Endothelial cell of umbilical vein (primary cell): Measurements from ENCODE around the gene HMG20B. TPM values are rescaled to one million over a fixed set of nuclear protein-coding genes. Genes with fewer than 3 reads are reported as not detected.
"Not testable (repeated sequence)": the region's sequence is repeated elsewhere in the genome, so short reads cannot be mapped to it uniquely, and the experiment has no call there.

Experiments used
- BruUV-seq: library from RNA; stranded (reverse); fragments of 400-500 nt; replicated peaks from 2 replicates; lab custom pipeline; 2021; lab: Mats Ljungman, UMichigan
- CTCF ChIA-PET: fragments of 300-600, 350-600 bp; sonication (Branson Sonifier 250); formaldehyde crosslinking; loops from one replicate; lab custom pipeline; 2021; ENCODE audit warnings: antibody characterized with exemption, inconsistent platforms; lab: Charles Lee
- POLR2A ChIA-PET: fragments of 300-600, 350-600 bp; sonication (Branson Sonifier 250); formaldehyde crosslinking; loops from one replicate; lab custom pipeline; 2021; ENCODE audit warnings: antibody characterized with exemption, inconsistent platforms; lab: Charles Lee
- DNase-seq: peaks from one replicate; pipeline ENCODE4 v3.0.0-alpha.2; 2011; ENCODE audit warnings: low read depth, low spot score
- FAIRE-seq: peaks from 2 replicates; lab custom pipeline; 2011; peaks lifted over from hg19 to GRCh38; lab: Jason Lieb, UNC
- H2AFZ ChIP-seq: 2 replicates; pipeline ENCODE4 v1.6.0; 2012; ENCODE audit warnings: low read depth, low read length, control low read depth, inconsistent platforms
- H3K27ac ChIP-seq: 2 replicates; pipeline ENCODE4 v1.5.1; 2011; ENCODE audit warnings: low read depth, mild to moderate bottlenecking, control low read depth, low read length, moderate library complexity; ENCODE audit not compliant: insufficient read depth
- H3K27me3 ChIP-seq, 2 experiments: 2 replicates each; pipeline versions ENCODE4 v1.6.0 to v1.6.1; 2011; ENCODE audit warnings: low read length in 2 of 2, mixed read lengths in 1 of 2; ENCODE audit not compliant: control insufficient read depth in 2 of 2, insufficient read depth in 2 of 2
- H3K36me3 ChIP-seq, 2 experiments: 2 replicates in 1 of 2; 3 replicates in 1 of 2; pipeline ENCODE4 v1.5.1; 2011; ENCODE audit warnings: low read length in 2 of 2, mild to moderate bottlenecking in 1 of 2, moderate library complexity in 1 of 2; ENCODE audit not compliant: control insufficient read depth in 2 of 2, insufficient read depth in 2 of 2; ENCODE audit errors: extremely low read depth in 1 of 2
- H3K4me1 ChIP-seq: 3 replicates; pipeline ENCODE4 v1.5.1; 2011; ENCODE audit warnings: mild to moderate bottlenecking, low read length; ENCODE audit not compliant: control insufficient read depth, insufficient read depth; ENCODE audit errors: extremely low read depth
- H3K4me2 ChIP-seq: 2 replicates; pipeline ENCODE4 v1.6.1; 2011; ENCODE audit warnings: low read length, control low read depth, mixed read lengths; ENCODE audit not compliant: insufficient read depth
- H3K4me3 ChIP-seq, 3 experiments: fragments of 200-600 bp in 1 of 3; sonication (generic), shearing (Covaris generic) in 1 of 3; replicated peaks in 1 of 3; 2 replicates each; pipeline ENCODE4 v1.5.1; 2011 to 2016; ENCODE audit warnings: control low read depth in 3 of 3, low read length in 3 of 3, mild to moderate bottlenecking in 2 of 3, inconsistent platforms in 1 of 3, low read depth in 1 of 3, moderate library complexity in 1 of 3; ENCODE audit not compliant: insufficient read depth in 1 of 3
- H3K79me2 ChIP-seq: 2 replicates; pipeline ENCODE4 v1.6.0; 2012; ENCODE audit warnings: low read length, inconsistent platforms; ENCODE audit not compliant: control insufficient read depth, insufficient read depth
- H3K9ac ChIP-seq: replicated peaks from 2 replicates; pipeline ENCODE3; 2011; ENCODE audit warnings: low read length, control low read depth; ENCODE audit not compliant: insufficient read depth; ENCODE audit errors: extremely low read depth
- H3K9me1 ChIP-seq: replicated peaks from 3 replicates; pipeline ENCODE4 v1.6.0; 2011; ENCODE audit warnings: mild to moderate bottlenecking, low read length; ENCODE audit not compliant: control insufficient read depth, insufficient read depth; ENCODE audit errors: extremely low read depth
- H3K9me3 ChIP-seq: replicated peaks from 2 replicates; pipeline ENCODE4 v1.5.1; 2012; ENCODE audit warnings: low read length, inconsistent platforms; ENCODE audit not compliant: control insufficient read depth, insufficient read depth
- H4K20me1 ChIP-seq: replicated peaks from 2 replicates; pipeline ENCODE3; 2011; ENCODE audit warnings: mild to moderate bottlenecking, low read length; ENCODE audit not compliant: control insufficient read depth, insufficient read depth; ENCODE audit errors: extremely low read depth
- EZH2 ChIP-seq: IDR thresholded peaks from 2 replicates; pipeline ENCODE4 v1.6.1; 2012; ENCODE audit warnings: borderline replicate concordance, low read depth, mild to moderate bottlenecking, moderate library complexity, low read length, inconsistent platforms; ENCODE audit not compliant: severe bottlenecking
- FOS ChIP-seq: IDR thresholded peaks from 2 replicates; pipeline ENCODE4 v1.6.1; 2011; ENCODE audit warnings: mild to moderate bottlenecking, low read length, moderate library complexity, borderline replicate concordance; ENCODE audit not compliant: insufficient read depth
- GATA2 ChIP-seq: IDR thresholded peaks from 2 replicates; pipeline ENCODE4 v1.7.0; 2011; ENCODE audit warnings: low read depth, mild to moderate bottlenecking, moderate library complexity, mixed read lengths, low read length; ENCODE audit not compliant: insufficient read length, insufficient read depth
- JUN ChIP-seq: IDR thresholded peaks from 2 replicates; pipeline ENCODE4 v1.6.1; 2011; ENCODE audit warnings: borderline replicate concordance, low read depth; ENCODE audit not compliant: insufficient read length, insufficient read depth
- POLR2AphosphoS5 ChIP-seq: IDR thresholded peaks from 2 replicates; pipeline ENCODE4 v1.6.1; 2012; ENCODE audit warnings: low read depth, mild to moderate bottlenecking, control low read depth, low read length, moderate library complexity; ENCODE audit not compliant: insufficient read depth
- dilution Hi-C: fragments of 300-500 bp; cut with MboI; formaldehyde crosslinking; loops from one replicate; pipeline ENCODE4 v1.15.0; 2019; ENCODE audit warnings: low sequenced_read_pairs; ENCODE audit not compliant: extremely low pct_ligation_motif_present
- intact Hi-C: fragments of 100-400 bp; cut with micrococcal nuclease; formaldehyde crosslinking; loops from one replicate; pipeline ENCODE4 v1.10.0; 2022
- polyA plus RNA-seq, 4 experiments: library from polyadenylated mRNA; depleted of rRNA in 3 of 4; stranded (reverse) in 3 of 4; unstranded in 1 of 4; fragments of >200 nt; gene quantifications; 2 replicates each; pipeline versions ENCODE4 v1.2.1 to v1.2.3, GENCODE V29; 2011 to 2012; ENCODE audit warnings: missing spikeins in 1 of 4
- total RNA-seq: library from RNA; stranded (reverse); gene quantifications from 2 replicates; pipeline ENCODE4 v1.2.3, GENCODE V29; 2021
- TF ChIP-seq, protein P1 (sequence below), 2 donors: IDR thresholded peaks; 1 replicate in 1 of 2; 2 replicates in 1 of 2; pipeline ENCODE4 v1.5.1; 2011; ENCODE audit warnings: low read length in 2 of 2, mild to moderate bottlenecking in 2 of 2, moderate library complexity in 2 of 2, control low read depth in 1 of 2, inconsistent platforms in 1 of 2, low read depth in 1 of 2; ENCODE audit not compliant: insufficient read depth in 1 of 2; ENCODE audit errors: extremely low read depth in 1 of 2
- TF ChIP-seq, protein P2 (sequence below): IDR thresholded peaks from 2 replicates; pipeline ENCODE4 v1.6.1; 2011; ENCODE audit not compliant: insufficient read depth, insufficient read length

The HMG20B gene
- total and polyA plus RNA-seq, 2 donors (not counting 3 experiments of a cell fraction or from before 2014, with no cell fraction given), result 53.2 to 98.2 TPM

DNA sequence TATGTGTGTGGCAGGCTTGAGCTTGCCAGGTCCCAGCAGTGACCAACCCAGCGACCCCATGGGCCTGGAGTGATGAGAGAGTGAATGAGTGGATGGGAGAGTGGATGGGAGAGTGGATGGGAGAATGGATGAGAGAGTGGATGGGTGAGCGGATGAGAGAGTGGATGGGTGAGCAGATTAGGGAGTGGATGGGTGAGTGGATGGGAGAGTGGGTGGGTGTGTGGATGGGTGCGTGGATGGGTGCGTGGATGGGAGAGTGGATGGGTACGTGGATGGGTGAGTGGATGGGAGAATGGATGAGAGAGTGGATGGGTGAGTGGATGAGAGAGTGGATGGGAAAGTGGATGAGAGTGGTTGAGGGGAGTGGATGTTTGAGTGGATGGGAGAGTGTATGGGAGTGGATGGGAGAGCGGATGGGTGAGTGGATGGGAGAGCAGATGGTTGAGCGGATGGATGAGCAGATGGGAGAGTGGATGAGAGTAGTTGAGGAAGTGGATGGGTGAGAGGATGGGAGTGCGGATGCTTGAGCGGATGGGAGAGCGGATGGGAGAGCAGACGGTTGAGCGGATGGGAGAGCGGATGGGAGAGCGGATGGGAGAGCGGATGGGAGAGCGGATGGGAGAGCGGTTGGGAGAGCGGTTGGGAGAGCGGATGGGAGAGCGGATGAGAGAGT is 44.1 kb upstream of the HMG20B start:
- H3K4me2 ChIP-seq, result no peak overlapping the region
- H3K9ac ChIP-seq, result no peak overlapping the region
- H2AFZ ChIP-seq, result no peak overlapping the region
- ChIA-PET CTCF (interaction anchor here (0.9 kb wide), 1 partner anchor 16 kb away, joined by 3 read pairs; no protein-coding TSS in a partner anchor), POLR2A (no interaction called here)
- H3K27me3 ChIP-seq, result no peaks in the 10 kb centered on the region
- no peak for DNase-seq
- no peaks in the 10 kb centered on the region for H3K4me1 ChIP-seq
- dilution Hi-C loops, result no loop called here
- H3K36me3 ChIP-seq, result peaks cover 9 to 61% of the 10 kb centered on the region in 2 experiments
- H3K9me1 ChIP-seq, result no peaks in the 10 kb centered on the region
- TF ChIP-seq EZH2 (no peak), GATA2 (no peak), FOS (no peak), POLR2AphosphoS5 (no peak), JUN (no peak)
- TF ChIP-seq, protein P1, sequence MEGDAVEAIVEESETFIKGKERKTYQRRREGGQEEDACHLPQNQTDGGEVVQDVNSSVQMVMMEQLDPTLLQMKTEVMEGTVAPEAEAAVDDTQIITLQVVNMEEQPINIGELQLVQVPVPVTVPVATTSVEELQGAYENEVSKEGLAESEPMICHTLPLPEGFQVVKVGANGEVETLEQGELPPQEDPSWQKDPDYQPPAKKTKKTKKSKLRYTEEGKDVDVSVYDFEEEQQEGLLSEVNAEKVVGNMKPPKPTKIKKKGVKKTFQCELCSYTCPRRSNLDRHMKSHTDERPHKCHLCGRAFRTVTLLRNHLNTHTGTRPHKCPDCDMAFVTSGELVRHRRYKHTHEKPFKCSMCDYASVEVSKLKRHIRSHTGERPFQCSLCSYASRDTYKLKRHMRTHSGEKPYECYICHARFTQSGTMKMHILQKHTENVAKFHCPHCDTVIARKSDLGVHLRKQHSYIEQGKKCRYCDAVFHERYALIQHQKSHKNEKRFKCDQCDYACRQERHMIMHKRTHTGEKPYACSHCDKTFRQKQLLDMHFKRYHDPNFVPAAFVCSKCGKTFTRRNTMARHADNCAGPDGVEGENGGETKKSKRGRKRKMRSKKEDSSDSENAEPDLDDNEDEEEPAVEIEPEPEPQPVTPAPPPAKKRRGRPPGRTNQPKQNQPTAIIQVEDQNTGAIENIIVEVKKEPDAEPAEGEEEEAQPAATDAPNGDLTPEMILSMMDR (IDR thresholded peaks at IDR 0.05; ENCODE audit: extremely low read depth in 1 of 2, insufficient read depth in 1 of 2, low read depth in 1 of 2, low read length in 2 of 2), result no peak
- TF ChIP-seq, protein P2, sequence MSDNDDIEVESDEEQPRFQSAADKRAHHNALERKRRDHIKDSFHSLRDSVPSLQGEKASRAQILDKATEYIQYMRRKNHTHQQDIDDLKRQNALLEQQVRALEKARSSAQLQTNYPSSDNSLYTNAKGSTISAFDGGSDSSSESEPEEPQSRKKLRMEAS, result no peak
- no peak for FAIRE-seq
- H3K4me3 ChIP-seq, result no peak overlapping the region
- no peaks in the 10 kb centered on the region for H3K9me3 ChIP-seq
- H4K20me1 ChIP-seq, result no peaks in the 10 kb centered on the region
- intact Hi-C loops, result no loop called here
- H3K79me2 ChIP-seq, result no peaks in the 10 kb centered on the region
- H3K27ac ChIP-seq, result no peak overlapping the region
- BruUV-seq, result no TSS peak

DNA sequence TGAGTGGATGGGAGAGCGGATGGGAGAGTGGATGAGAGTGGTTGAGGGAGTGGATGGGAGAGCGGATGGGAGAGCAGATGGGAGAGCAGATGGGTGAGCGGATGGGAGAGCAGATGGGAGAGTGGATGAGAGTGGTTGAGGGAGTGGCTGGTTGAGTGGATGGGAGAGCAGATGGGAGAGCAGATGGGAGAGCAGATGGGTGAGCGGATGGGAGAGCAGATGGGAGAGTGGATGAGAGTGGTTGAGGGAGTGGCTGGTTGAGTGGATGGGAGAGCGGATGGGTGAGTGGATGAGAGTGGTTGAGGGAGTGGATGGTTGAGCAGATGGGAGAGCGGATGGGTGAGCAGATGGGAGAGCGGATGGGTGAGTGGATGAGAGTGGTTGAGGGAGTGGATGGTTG is 43.4 kb upstream of the HMG20B start:
- H3K9me3 ChIP-seq, POLR2A ChIA-PET, H3K4me3 ChIP-seq, intact Hi-C loops, CTCF ChIA-PET, H3K9me1 ChIP-seq, FAIRE-seq, H3K4me1 ChIP-seq, H3K27me3 ChIP-seq, dilution Hi-C loops, H3K79me2 ChIP-seq, BruUV-seq, DNase-seq, H3K4me2 ChIP-seq, H3K27ac ChIP-seq, H2AFZ ChIP-seq, H4K20me1 ChIP-seq, H3K9ac ChIP-seq: not testable (repeated sequence)
- H3K36me3 ChIP-seq, result peaks cover 9 to 57% of the 10 kb centered on the region in 2 experiments
